Activated T-cell treated with anti-CD3 and anti-CD28 coated beads for 24 hours (primary cell): ENCODE results near the gene PRDM15.

Experiments
- DNase-seq: peaks from one replicate; pipeline ENCODE4 v3.0.0-alpha.2; 2020; ENCODE audit warnings: low read depth

PRDM15 gene

GRCh38 chr21:41907496-41908258 is 28.5 kb upstream of the PRDM15 start:
- DNase-seq: no peak

GRCh38 chr21:41906770-41907169 is 27.6 kb upstream of the PRDM15 start:
- no peak for DNase-seq

GRCh38 chr21:41903559-41904351 is 24.6 kb upstream of the PRDM15 start:
- DNase-seq: no peak

GRCh38 chr21:41902946-41903345 is 23.8 kb upstream of the PRDM15 start:
- DNase-seq: no peak

GRCh38 chr21:41901782-41902181 is 22.6 kb upstream of the PRDM15 start:
- DNase-seq: no peak

- peak; percentile 23 for DNase-seq
Observed at GRCh38 chr21:41901099-41901498, 22.0 kb upstream of the PRDM15 start.

- no peak for DNase-seq
Observed at GRCh38 chr21:41900401-41900800, 21.3 kb upstream of the PRDM15 start.

- peak; percentile 35 for DNase-seq
Observed at GRCh38 chr21:41899426-41900202, 20.5 kb upstream of the PRDM15 start.

- no peak for DNase-seq
Observed at GRCh38 chr21:41898998-41899397, 19.9 kb upstream of the PRDM15 start.

GRCh38 chr21:41897700-41898099 is 18.6 kb upstream of the PRDM15 start:
- DNase-seq: no peak

- DNase-seq: no peak
Observed at GRCh38 chr21:41897047-41897669, 18.0 kb upstream of the PRDM15 start.

GRCh38 chr21:41895643-41896493 is 16.7 kb upstream of the PRDM15 start:
- peak; percentile 48 for DNase-seq

- DNase-seq: no peak
Observed at GRCh38 chr21:41894922-41895557, 15.9 kb upstream of the PRDM15 start.

GRCh38 chr21:41894511-41894910 is 15.4 kb upstream of the PRDM15 start:
- no peak for DNase-seq

GRCh38 chr21:41892726-41893125 is 13.6 kb upstream of the PRDM15 start:
- DNase-seq: no peak

GRCh38 chr21:41891132-41891531 is 12.0 kb upstream of the PRDM15 start:
- no peak for DNase-seq

- DNase-seq: no peak
Observed at GRCh38 chr21:41890355-41890754, 11.2 kb upstream of the PRDM15 start.

- no peak for DNase-seq
Observed at GRCh38 chr21:41888749-41889376, 9.7 kb upstream of the PRDM15 start.

- no peak for DNase-seq
Observed at GRCh38 chr21:41887667-41888066, 8.5 kb upstream of the PRDM15 start.

- no peak for DNase-seq
Observed at GRCh38 chr21:41886328-41886727, 7.2 kb upstream of the PRDM15 start.
